Hindlimb muscle (tissue), 1 donor: ENCODE data around the gene PPP1R12B. TPM values are rescaled to one million over a fixed set of nuclear protein-coding genes. Genes with fewer than 3 reads are reported as not detected.

Source experiments
- DNase-seq: peaks from one replicate; pipeline ENCODE4 v3.0.0-alpha.2; 2013
- polyA plus RNA-seq: library from polyadenylated mRNA; unstranded; fragments of 120-200 nt; gene quantifications from one replicate; pipeline ENCODE4 v1.2.1, GENCODE V29; 2013; ENCODE audit not compliant: insufficient read length

PPP1R12B gene, protein sequence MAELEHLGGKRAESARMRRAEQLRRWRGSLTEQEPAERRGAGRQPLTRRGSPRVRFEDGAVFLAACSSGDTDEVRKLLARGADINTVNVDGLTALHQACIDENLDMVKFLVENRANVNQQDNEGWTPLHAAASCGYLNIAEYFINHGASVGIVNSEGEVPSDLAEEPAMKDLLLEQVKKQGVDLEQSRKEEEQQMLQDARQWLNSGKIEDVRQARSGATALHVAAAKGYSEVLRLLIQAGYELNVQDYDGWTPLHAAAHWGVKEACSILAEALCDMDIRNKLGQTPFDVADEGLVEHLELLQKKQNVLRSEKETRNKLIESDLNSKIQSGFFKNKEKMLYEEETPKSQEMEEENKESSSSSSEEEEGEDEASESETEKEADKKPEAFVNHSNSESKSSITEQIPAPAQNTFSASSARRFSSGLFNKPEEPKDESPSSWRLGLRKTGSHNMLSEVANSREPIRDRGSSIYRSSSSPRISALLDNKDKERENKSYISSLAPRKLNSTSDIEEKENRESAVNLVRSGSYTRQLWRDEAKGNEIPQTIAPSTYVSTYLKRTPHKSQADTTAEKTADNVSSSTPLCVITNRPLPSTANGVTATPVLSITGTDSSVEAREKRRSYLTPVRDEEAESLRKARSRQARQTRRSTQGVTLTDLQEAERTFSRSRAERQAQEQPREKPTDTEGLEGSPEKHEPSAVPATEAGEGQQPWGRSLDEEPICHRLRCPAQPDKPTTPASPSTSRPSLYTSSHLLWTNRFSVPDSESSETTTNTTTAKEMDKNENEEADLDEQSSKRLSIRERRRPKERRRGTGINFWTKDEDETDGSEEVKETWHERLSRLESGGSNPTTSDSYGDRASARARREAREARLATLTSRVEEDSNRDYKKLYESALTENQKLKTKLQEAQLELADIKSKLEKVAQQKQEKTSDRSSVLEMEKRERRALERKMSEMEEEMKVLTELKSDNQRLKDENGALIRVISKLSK
- polyA plus RNA-seq = 75.6 TPM

DNA sequence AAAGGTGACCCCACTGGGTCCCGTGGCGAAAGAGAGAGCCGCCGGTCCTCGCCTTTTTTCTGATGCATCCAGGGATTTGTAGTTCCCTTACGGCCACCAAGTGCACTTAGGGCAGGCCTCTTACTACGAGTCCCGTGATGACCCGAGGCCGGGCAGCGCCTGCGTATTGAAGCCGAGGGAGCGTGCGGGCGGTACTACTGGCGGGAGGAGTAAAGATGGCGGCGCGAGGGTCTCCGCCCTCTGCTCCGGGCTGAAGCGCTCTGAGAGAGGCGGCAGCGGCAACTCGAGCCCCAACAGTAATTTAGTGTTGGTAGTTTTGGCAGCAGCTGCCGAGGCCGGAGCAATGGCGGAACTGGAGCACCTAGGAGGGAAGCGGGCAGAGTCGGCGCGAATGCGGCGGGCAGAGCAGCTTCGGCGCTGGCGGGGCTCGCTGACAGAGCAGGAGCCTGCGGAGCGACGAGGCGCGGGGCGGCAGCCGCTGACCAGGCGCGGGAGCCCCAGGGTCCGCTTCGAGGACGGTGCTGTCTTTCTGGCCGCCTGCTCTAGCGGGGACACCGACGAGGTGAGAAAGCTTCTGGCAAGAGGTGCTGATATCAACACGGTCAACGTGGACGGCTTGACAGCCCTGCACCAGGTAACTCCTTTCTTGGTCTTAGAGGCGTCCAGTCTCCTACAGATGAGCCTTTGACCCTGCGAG is at the start of gene PPP1R12B:
TSS of gene PPP1R12B (plus strand) at position 191 of the 697 bp plus-strand sequence. CDS start at position 344, 153 bp downstream.
- DNase-seq = peak; percentile 98

DNA sequence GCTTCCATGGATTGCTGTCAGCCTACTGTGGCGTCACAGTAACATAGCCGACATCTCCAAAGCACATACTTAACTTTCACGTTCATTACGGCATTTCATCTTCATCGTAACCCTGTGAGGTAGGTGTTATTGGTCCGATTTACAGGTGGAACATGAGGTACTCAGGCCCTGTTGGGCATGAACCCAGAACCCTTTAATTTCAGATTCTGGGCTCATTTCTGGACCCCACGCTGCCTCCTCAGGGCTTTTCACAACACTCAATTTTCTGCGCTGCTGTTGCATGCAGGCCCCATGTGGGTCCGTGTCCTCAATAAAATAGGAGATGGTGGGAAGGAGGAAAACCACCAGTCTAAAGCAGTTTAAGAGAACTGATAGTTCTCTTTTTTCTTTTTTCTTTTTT is 46.3 kb upstream of the PPP1R12B start:
- no peak for DNase-seq

- DNase-seq = peak; percentile 26
Measured at GRCh38 chr1:202304375-202304774, 44.1 kb upstream of the PPP1R12B start.

GRCh38 chr1:202305168-202305567 is 43.3 kb upstream of the PPP1R12B start:
- no peak for DNase-seq

DNA sequence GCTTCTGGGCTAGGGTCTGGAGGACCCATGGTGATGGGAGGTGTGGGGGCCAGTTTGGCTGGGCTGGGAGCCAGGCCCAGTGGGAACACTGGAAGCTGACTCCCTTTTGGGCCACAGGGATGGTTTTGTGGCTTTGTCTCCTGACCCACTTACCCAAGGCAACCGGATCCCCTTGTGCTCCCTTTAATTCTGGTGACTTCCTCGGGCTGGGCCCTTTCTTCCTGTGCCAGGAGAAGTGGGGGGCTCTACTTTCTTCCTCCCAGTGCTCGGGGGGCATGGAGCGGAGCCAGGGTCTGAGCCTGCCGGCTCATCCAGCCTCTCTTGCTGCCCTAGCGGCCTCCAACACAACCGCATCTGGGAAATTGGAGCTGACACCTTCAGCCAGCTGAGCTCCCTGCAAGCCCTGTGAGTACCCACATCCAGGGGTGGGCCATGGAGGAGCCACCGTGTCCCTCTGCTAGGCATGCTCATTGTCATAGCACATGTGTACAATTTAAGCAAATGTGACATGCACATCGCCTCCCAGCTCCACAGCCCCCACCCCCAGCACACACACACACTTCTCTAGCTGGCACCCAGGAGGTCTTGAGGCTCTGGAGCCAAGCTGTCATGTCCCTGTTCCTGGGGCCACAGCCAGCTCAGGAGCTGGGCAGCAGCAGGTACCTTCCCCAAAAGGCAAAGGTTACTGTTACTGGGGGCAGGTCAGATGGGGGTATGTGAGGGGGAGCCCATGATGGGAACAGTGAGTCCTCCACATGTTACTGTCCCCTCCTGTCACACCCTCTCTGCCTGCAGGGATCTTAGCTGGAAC is 41.8 kb upstream of the PPP1R12B start:
- no peak for DNase-seq

DNA sequence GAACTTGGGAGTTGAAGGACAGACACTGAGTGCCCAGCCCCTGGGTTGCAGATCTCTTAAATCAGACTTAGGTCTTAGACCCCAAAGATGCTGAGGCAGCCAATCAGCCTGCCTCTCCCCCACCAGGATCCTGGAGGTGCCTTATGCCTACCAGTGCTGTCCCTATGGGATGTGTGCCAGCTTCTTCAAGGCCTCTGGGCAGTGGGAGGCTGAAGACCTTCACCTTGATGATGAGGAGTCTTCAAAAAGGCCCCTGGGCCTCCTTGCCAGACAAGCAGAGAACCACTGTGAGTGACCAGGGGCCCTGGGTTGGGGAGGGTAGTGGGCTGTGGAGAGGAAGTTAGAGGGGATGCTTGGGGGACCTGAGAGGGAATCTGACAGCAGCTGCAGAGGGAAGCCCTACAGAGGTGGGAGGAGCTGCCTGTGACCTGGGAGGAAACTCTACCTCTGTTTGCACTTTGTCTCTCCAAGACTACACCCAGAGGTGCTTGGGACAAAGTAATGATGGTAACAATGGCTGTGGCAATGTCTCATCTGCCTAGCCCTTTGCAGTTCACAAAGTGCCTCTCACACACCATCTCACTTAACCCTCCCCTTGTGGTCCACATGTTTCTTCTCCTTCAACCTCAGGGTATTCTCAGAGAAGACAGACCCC is 38.3 kb upstream of the PPP1R12B start:
- DNase-seq = no peak

DNA sequence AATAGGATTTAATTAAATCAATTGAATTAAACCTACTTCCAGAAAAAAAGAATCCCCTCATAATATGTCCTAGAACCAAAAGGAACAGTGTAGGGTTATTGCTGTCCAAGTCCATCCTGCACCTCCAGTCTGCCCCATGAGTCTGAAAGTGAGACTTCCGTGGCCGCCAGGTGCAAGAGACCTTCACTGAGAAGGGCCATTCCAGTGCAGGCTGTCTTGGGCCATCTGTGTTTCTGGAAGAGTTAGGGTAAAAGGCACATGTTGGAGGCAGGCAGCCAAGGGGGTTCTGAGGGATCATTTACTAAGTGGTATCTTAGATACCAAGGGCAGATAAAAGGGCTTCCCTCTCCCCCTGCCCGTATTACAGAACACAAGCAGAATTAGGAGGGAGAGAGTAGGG is 37.8 kb upstream of the PPP1R12B start:
- no peak for DNase-seq

GRCh38 chr1:202311875-202312635 is 36.4 kb upstream of the PPP1R12B start:
- no peak for DNase-seq

DNA sequence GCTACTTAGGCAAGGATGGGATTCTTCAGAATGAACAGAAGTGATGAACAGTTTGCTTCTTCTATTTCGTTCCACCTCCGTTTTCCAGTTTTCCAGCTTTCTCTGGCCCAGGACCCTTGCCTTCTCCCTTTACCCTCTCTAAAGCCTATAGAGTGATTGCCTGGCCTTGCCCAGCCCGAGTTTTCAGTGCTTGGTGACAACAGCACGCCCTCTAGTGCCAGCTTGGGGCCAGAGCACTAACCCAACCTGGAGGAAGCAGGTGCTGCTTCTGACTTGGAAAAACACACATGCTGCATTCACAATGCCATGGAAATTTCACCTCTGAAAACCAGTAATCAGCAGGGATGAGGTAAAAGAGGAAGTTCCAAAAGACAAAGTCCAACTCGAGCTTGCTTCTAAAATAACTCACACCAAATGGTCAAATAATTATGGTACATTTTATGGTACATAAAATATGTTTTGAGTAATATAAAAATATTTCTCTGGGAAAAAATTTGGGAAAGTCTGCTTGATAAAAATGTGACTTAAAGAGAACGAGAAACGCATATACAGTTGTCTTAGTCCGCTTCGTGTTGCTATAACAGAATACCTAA is 32.8 kb upstream of the PPP1R12B start:
- DNase-seq = peak; percentile 72

- no peak for DNase-seq
Measured at GRCh38 chr1:202316186-202316585, 32.3 kb upstream of the PPP1R12B start.

GRCh38 chr1:202317941-202318925 is 30.3 kb upstream of the PPP1R12B start:
- no peak for DNase-seq

- DNase-seq = no peak
Measured at GRCh38 chr1:202319381-202320080, 29.0 kb upstream of the PPP1R12B start.

GRCh38 chr1:202320081-202320405 is 28.5 kb upstream of the PPP1R12B start:
- DNase-seq = no peak

- DNase-seq = no peak
Measured at GRCh38 chr1:202323731-202324130, 24.8 kb upstream of the PPP1R12B start.

DNA sequence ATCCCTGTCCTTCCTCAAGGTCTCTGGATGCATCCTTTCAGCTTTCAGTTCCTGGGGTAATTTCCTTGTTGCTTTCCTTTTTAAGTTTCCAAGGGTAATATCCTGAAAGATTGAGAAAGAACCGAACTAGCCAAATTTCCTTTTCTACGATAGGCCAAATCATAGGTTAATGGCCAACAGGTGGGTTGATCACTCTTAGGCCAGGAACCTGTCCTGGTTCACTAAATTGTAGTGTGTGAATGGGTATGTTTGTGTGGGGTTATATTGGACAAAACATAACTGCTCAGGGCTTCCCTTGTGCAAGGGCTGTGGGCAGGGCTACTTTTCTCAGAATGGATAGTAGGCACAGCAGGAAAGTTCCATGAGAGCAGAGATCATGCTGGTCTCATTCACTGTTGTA is 23.9 kb upstream of the PPP1R12B start:
- DNase-seq = no peak

DNA sequence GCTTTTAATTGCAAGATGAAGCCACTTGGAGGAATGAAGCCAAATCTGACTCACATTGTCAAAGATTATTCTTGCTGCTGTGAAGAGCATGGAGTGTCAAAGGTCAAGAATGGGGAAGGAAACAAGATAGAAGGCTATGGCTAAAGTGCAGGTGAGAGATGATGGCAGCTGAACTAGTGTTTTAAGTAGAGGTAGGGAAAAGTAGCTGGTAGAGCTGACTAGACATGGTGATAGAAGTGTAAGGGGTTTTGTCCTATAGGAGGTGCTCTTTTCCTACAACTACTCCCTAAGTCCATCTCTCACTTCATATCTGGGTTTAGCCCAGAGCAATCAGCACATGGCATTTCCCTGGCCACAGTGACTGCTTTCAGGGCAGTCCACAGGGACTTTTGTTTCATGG is 18.6 kb upstream of the PPP1R12B start:
- no peak for DNase-seq

DNA sequence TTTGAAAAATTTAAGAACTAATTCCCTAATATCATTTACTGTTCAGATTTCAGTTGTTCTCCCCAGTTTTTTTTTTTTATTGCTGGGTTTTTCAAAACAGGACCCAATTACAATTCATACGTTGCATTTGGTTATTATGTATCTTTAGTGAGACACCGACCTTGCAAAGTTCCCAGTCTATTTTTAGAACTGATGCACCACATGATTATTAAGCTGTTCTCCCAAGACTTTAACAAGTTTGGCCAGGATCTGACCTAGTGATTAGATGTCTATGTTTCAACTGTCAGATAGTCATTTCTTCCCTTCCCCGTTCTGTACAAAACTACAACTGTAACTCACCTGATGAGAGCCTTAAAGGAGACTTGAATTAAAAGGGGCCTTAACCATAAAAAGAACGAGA is 14.6 kb upstream of the PPP1R12B start:
- no peak for DNase-seq

- no peak for DNase-seq
Measured at GRCh38 chr1:202343652-202344349, 4.7 kb upstream of the PPP1R12B start.
